ENCODE measurements around the gene MYO7B.

DNA sequence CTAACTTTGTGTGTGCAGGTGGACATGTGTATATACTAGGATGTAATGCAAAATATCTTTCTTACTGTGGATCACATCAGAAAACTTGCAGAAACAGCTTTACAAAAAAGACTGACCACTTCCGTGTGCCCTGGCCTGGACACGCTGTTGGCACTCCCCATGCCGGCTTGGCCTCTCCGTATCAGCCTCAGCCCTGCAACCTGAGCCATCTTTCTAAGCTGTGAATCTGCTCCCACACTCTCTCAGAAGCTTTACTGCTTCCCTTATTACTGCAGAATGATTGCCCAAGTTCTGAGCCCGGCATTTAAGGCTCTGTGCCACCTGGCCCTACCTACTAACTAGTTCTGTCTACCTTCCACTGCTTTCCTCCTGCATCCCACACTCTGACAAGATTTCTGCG lies 37.8 kb downstream of the MYO7B start:
- TF ChIP-seq CTCF (IDR thresholded peaks at IDR 0.05; ENCODE audit: insufficient read depth, low read length) (no peak), GABPA (IDR thresholded peaks at IDR 0.05; ENCODE audit: low read depth) (no peak), POLR2AphosphoS5 (IDR thresholded peaks at IDR 0.05; ENCODE audit: low read depth) (no peak), REST (IDR thresholded peaks at IDR 0.05; ENCODE audit: insufficient replicate concordance, low read depth) (no peak), SPI1 (IDR thresholded peaks at IDR 0.05; ENCODE audit: borderline replicate concordance, low read depth) (no peak)
